Neural crest cell (in vitro differentiated cells): ENCODE results near the gene SCUBE3. TPM values are rescaled to one million over a fixed set of nuclear protein-coding genes. Genes with fewer than 3 reads are reported as not detected.

Experiments
- DNase-seq: peaks from one replicate; pipeline ENCODE4 v3.0.0; 2021; ENCODE audit warnings: low read depth, mixed read lengths, low spot score
- H3K27ac Mint-ChIP-seq: one replicate; pipeline ENCODE4 v1.8.0; 2021; ENCODE audit warnings: mild to moderate bottlenecking, mixed read lengths; ENCODE audit not compliant: unreplicated experiment
- H3K27me3 Mint-ChIP-seq: 2 replicates; pipeline ENCODE4 v1.8.0; 2021; ENCODE audit warnings: low read depth, mild to moderate bottlenecking, mixed read lengths
- H3K36me3 Mint-ChIP-seq: 2 replicates; pipeline ENCODE4 v1.8.0; 2021; ENCODE audit warnings: low read depth, mild to moderate bottlenecking, mixed read lengths
- H3K4me1 Mint-ChIP-seq: 2 replicates; pipeline ENCODE4 v1.8.0; 2021; ENCODE audit warnings: mixed read lengths
- H3K4me3 Mint-ChIP-seq: one replicate; pipeline ENCODE4 v1.8.0; 2021; ENCODE audit warnings: mild to moderate bottlenecking, mixed read lengths
- H3K9me3 Mint-ChIP-seq: 2 replicates; pipeline ENCODE4 v1.8.0; 2021; ENCODE audit warnings: mixed read lengths
- CTCF ChIP-seq: fragments of 200-600 bp; sonication (generic); conservative IDR thresholded peaks from 2 replicates; pipeline ENCODE4 v1.5.0; 2021; ENCODE audit warnings: antibody characterized with exemption, mild to moderate bottlenecking
- total RNA-seq: library from RNA; stranded (reverse); gene quantifications from 2 replicates; pipeline ENCODE4 v1.2.1, GENCODE V29; 2021

The SCUBE3 gene
- total RNA-seq, 1 donor from 2014 or later: 22.5 TPM

GRCh38 chr6:35244551-35244950 is 30.8 kb downstream of the SCUBE3 start:
- no peak for TF ChIP-seq CTCF
- H3K4me1 Mint-ChIP-seq: peaks cover 12% of the 10 kb centered on the region
- peaks cover 18% of the 10 kb centered on the region for H3K36me3 Mint-ChIP-seq
- no peak for DNase-seq
- H3K27ac Mint-ChIP-seq: peak overlapping the region; percentile 24
- H3K4me3 Mint-ChIP-seq: no peak overlapping the region
- no peaks in the 10 kb centered on the region for H3K9me3 Mint-ChIP-seq
- no peaks in the 10 kb centered on the region for H3K27me3 Mint-ChIP-seq

GRCh38 chr6:35247642-35248231 is 34.0 kb downstream of the SCUBE3 start:
- Mint-ChIP-seq H3K4me1 (peaks cover 14% of the 10 kb centered on the region), H3K9me3 (no peaks in the 10 kb centered on the region), H3K27me3 (no peaks in the 10 kb centered on the region), H3K27ac (no peak overlapping the region), H3K36me3 (peaks cover 28% of the 10 kb centered on the region), H3K4me3 (no peak overlapping the region)
- no peak for DNase-seq
- no peak for TF ChIP-seq CTCF

- peaks cover 14% of the 10 kb centered on the region for H3K4me1 Mint-ChIP-seq
- H3K9me3 Mint-ChIP-seq: no peaks in the 10 kb centered on the region
- no peak for DNase-seq
- TF ChIP-seq CTCF: no peak
- H3K27ac Mint-ChIP-seq: no peak overlapping the region
- no peaks in the 10 kb centered on the region for H3K27me3 Mint-ChIP-seq
- H3K36me3 Mint-ChIP-seq: peaks cover 28% of the 10 kb centered on the region
- H3K4me3 Mint-ChIP-seq: no peak overlapping the region
These were observed 34.5 kb downstream of the SCUBE3 start for GRCh38 chr6:35248300-35248699.

- Mint-ChIP-seq H3K9me3 (no peaks in the 10 kb centered on the region), H3K4me3 (no peak overlapping the region), H3K4me1 (peaks cover 14% of the 10 kb centered on the region), H3K27me3 (no peaks in the 10 kb centered on the region), H3K36me3 (peaks cover 28% of the 10 kb centered on the region), H3K27ac (peak overlapping the region; percentile 85)
- no peak for DNase-seq
- TF ChIP-seq CTCF: no peak
These were observed 35.2 kb downstream of the SCUBE3 start for GRCh38 chr6:35248965-35249364.

GRCh38 chr6:35251949-35252348 is 38.2 kb downstream of the SCUBE3 start:
- no peak for DNase-seq
- Mint-ChIP-seq H3K4me3 (no peak overlapping the region), H3K36me3 (peaks cover 13% of the 10 kb centered on the region), H3K27me3 (no peaks in the 10 kb centered on the region), H3K9me3 (no peaks in the 10 kb centered on the region), H3K27ac (peak overlapping the region; percentile 4), H3K4me1 (peaks cover 18% of the 10 kb centered on the region)
- no peak for TF ChIP-seq CTCF
